ENCODE measurements around the gene BTBD9. TPM values are rescaled to one million over a fixed set of nuclear protein-coding genes. Genes with fewer than 3 reads are reported as not detected.

BTBD9 gene
- total RNA-seq, 4 donors from 2014 or later: 10.6 to 16.6 (median 15.1) TPM

- no peak for DNase-seq (ENCODE audit: low spot score in 2 of 2)
- intact Hi-C loops (cut with DNase I; ENCODE audit: low total_unique reads): no loop called here
- H3K4me3 ChIP-seq (ENCODE audit: low read depth, poor library complexity, severe bottlenecking): no peak overlapping the region
- no peak for TF ChIP-seq POLR2A (IDR thresholded peaks at IDR 0.05)
- TF ChIP-seq, protein P1, sequence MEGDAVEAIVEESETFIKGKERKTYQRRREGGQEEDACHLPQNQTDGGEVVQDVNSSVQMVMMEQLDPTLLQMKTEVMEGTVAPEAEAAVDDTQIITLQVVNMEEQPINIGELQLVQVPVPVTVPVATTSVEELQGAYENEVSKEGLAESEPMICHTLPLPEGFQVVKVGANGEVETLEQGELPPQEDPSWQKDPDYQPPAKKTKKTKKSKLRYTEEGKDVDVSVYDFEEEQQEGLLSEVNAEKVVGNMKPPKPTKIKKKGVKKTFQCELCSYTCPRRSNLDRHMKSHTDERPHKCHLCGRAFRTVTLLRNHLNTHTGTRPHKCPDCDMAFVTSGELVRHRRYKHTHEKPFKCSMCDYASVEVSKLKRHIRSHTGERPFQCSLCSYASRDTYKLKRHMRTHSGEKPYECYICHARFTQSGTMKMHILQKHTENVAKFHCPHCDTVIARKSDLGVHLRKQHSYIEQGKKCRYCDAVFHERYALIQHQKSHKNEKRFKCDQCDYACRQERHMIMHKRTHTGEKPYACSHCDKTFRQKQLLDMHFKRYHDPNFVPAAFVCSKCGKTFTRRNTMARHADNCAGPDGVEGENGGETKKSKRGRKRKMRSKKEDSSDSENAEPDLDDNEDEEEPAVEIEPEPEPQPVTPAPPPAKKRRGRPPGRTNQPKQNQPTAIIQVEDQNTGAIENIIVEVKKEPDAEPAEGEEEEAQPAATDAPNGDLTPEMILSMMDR (IDR thresholded peaks at IDR 0.05): no peak
- 63 to 64% methylated on average over 1 of the region's 1 CpG for WGBS, 2 donors
These were observed 157.3 kb downstream of the BTBD9 start for GRCh38 chr6:38482466-38482865.

GRCh38 chr6:38481851-38482250, 157.9 kb downstream of the BTBD9 start:
- no peak for TF ChIP-seq POLR2A (IDR thresholded peaks at IDR 0.05)
- TF ChIP-seq, protein P1 (IDR thresholded peaks at IDR 0.05): no peak
- intact Hi-C loops (cut with DNase I; ENCODE audit: low total_unique reads): no loop called here
- no peak overlapping the region for H3K4me3 ChIP-seq (ENCODE audit: low read depth, poor library complexity, severe bottlenecking)
- 82 to 87% methylated on average over 4 of the region's 4 CpGs for WGBS, 2 donors
- DNase-seq (ENCODE audit: low spot score in 2 of 2): no peak

GRCh38 chr6:38481211-38481836, 158.4 kb downstream of the BTBD9 start:
- no peak for DNase-seq (ENCODE audit: low spot score in 2 of 2)
- 95% methylated on average over 5 of the region's 5 CpGs for WGBS, 2 donors
- intact Hi-C loops (cut with DNase I; ENCODE audit: low total_unique reads): no loop called here

GRCh38 chr6:38480036-38480435, 159.7 kb downstream of the BTBD9 start:
- no peak overlapping the region for H3K4me3 ChIP-seq (ENCODE audit: low read depth, poor library complexity, severe bottlenecking)
- TF ChIP-seq, protein P1 (IDR thresholded peaks at IDR 0.05): no peak
- no peak for TF ChIP-seq POLR2A (IDR thresholded peaks at IDR 0.05)
- 89 to 92% methylated on average over 4 of the region's 4 CpGs for WGBS, 2 donors
- intact Hi-C loops (cut with DNase I; ENCODE audit: low total_unique reads): no loop called here
- DNase-seq (ENCODE audit: low spot score in 2 of 2): no peak

More at GRCh38 chr6:38481211-38481836, 158.4 kb downstream of the BTBD9 start:
- H3K4me3 ChIP-seq (ENCODE audit: low read depth, poor library complexity, severe bottlenecking): no peak overlapping the region
- no peak for TF ChIP-seq POLR2A (IDR thresholded peaks at IDR 0.05)
- TF ChIP-seq, protein P1 (IDR thresholded peaks at IDR 0.05): no peak

GRCh38 chr6:38479331-38479730, 160.4 kb downstream of the BTBD9 start:
- WGBS, 2 donors: 95 to 97% methylated on average over 1 of the region's 1 CpG
- TF ChIP-seq, protein P1 (IDR thresholded peaks at IDR 0.05): no peak
- TF ChIP-seq POLR2A (IDR thresholded peaks at IDR 0.05): no peak
- intact Hi-C loops (cut with DNase I; ENCODE audit: low total_unique reads): no loop called here
- DNase-seq (ENCODE audit: low spot score in 2 of 2): no peak
- H3K4me3 ChIP-seq (ENCODE audit: low read depth, poor library complexity, severe bottlenecking): no peak overlapping the region

All from lower leg skin (tissue), 4 donors.